A549 (cell line): Measurements from ENCODE around the gene WFDC12.

Source experiments
- CTCF ChIP-seq: fragments of >200 bp; sonication (Bioruptor Twin); formaldehyde crosslinking; IDR thresholded peaks from 3 replicates; pipeline ENCODE4 v1.5.1; 2016
- EP300 ChIP-seq, 2 experiments: fragments of >200 bp; sonication (Bioruptor Twin); formaldehyde crosslinking; IDR thresholded peaks; 2 replicates in 1 of 2; 3 replicates in 1 of 2; pipeline ENCODE4 v1.6.1; 2016 to 2017
- POLR2A ChIP-seq: IDR thresholded peaks from 2 replicates; pipeline ENCODE4 v1.6.1; 2012; ENCODE audit warnings: mild to moderate bottlenecking, low read length

- TF ChIP-seq CTCF (no peak), EP300 (IDR thresholded peaks at IDR 0.05) (no peak), POLR2A (no peak)
Measured at GRCh38 chr20:45104786-45105185, 19.5 kb downstream of the WFDC12 start.
